Endometrial microvascular endothelial cells (primary cell): ENCODE data around the gene ICE2. TPM values are rescaled to one million over a fixed set of nuclear protein-coding genes. Genes with fewer than 3 reads are reported as not detected.

Experiments
- in situ Hi-C: cut with HindIII; loops from 2 replicates; pipeline ENCODE4 v1.10.0; 2017; ENCODE audit warnings: low sequenced_read_pairs, low pct_unique_long_range_greater_than_20kb; ENCODE audit errors: inconsistent ontology term
- total RNA-seq: library from RNA; depleted of rRNA; stranded (reverse); fragments of >200 nt; gene quantifications from one replicate; pipeline ENCODE4 v1.2.3, GENCODE V29; 2015; ENCODE audit errors: inconsistent ontology term

ICE2 gene, protein sequence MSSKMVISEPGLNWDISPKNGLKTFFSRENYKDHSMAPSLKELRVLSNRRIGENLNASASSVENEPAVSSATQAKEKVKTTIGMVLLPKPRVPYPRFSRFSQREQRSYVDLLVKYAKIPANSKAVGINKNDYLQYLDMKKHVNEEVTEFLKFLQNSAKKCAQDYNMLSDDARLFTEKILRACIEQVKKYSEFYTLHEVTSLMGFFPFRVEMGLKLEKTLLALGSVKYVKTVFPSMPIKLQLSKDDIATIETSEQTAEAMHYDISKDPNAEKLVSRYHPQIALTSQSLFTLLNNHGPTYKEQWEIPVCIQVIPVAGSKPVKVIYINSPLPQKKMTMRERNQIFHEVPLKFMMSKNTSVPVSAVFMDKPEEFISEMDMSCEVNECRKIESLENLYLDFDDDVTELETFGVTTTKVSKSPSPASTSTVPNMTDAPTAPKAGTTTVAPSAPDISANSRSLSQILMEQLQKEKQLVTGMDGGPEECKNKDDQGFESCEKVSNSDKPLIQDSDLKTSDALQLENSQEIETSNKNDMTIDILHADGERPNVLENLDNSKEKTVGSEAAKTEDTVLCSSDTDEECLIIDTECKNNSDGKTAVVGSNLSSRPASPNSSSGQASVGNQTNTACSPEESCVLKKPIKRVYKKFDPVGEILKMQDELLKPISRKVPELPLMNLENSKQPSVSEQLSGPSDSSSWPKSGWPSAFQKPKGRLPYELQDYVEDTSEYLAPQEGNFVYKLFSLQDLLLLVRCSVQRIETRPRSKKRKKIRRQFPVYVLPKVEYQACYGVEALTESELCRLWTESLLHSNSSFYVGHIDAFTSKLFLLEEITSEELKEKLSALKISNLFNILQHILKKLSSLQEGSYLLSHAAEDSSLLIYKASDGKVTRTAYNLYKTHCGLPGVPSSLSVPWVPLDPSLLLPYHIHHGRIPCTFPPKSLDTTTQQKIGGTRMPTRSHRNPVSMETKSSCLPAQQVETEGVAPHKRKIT
- total RNA-seq: 23.0 TPM

DNA sequence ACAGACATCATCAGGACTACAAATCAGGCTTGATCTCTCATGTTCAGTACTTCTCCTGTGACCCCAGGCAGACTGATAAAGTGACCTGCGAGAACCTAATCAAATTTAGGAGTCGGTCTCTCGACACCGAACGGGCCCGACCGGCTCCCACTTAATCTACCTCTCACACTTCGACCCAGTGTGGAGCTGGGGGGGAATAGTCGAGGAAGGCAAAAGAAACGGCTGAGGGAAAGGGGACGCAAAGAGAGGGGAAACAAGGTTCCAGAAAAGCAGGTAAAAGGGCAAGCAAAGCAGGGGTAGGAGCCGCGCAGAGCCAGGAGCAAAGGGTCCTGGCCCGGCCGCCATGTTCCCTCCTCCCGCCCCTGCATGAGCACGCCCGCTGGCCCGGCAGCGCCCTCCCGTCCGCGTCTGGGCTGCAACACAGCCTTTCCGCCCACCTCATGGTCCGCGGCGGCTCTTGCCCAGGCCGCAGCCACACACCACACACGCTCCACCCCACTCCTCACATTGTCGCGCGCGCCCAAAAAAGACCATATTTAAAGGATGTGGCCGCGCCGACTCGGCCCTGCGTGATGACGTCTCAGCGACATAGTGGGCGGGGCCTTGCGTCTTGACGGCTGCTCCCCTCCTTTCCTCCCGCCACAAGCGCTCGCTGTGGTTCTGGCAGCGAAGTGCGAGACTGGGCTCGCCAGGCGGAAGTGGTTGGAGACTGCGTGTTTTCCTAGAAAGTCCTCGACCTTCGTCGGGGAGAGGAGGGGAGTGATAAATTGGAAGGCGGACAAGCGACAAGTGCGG lies at the start of gene ICE2:
Gene ICE2 (minus strand): TSS at position 577 of the 795 bp plus-strand sequence. CDS start 1,165 bp downstream, outside the sequence.
- in situ Hi-C loops: no loop called here

DNA sequence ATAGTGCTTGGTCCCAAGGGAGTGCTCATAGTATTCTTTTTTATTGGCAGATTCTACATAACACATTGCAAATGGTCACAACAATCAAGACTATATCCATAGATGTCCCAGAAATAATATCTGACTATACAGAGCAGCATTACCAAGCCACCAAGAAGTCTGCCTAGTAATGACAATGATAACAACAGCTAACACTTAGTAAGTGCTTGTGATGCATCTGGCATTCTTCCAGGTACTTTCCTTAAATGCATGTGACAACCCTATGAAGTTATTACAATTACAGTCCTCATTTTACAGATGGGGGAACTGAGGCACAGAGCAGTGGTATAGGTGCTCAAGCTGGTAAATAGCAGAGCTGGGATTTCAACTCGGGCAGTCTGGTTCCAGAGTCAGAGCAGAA lies 49.6 kb upstream of the ICE2 start:
- in situ Hi-C loops: no loop called here

DNA sequence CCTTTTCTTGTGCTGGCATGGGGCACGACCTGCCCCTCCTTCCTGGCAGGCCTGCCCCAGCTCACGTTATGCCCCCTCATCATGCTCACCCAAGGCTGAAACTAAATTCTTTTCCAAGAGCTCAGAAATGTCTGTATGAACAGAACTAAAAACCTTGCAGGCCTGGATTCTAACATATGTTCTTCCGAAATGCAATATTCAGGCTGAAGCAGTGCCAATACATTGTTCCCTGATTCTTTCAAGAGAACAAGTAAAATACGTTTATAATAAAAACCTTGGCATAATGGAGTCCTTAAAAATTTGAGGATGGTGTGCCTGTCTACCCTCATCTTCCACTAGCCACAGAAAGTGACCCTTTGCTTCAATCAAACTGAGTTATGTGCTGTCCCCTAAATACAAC lies 48.5 kb upstream of the ICE2 start:
- in situ Hi-C loops: no loop called here

DNA sequence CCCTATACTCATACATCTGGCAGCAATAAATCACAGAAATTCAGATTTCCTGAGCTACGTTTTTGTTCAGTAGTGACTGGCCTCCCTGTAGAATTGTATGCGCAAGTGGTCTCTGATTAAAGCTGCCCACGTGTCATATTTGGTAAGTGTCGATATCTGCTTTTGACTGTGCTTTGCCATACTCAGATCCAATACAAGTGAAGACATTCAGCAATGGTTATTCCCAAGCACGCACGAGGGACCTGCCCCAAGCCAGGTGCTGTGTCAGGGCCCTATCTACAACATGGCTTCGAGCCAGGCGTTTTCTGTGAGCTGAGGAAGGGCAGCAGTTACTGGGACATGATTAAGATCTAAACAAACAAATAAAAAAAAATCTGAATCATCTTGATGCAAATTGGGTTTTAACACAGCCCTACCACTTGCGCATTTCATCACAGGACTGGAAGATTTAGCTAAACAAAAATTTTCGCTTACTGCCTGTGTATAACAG lies 47.2 kb upstream of the ICE2 start:
- in situ Hi-C loops: no loop called here

DNA sequence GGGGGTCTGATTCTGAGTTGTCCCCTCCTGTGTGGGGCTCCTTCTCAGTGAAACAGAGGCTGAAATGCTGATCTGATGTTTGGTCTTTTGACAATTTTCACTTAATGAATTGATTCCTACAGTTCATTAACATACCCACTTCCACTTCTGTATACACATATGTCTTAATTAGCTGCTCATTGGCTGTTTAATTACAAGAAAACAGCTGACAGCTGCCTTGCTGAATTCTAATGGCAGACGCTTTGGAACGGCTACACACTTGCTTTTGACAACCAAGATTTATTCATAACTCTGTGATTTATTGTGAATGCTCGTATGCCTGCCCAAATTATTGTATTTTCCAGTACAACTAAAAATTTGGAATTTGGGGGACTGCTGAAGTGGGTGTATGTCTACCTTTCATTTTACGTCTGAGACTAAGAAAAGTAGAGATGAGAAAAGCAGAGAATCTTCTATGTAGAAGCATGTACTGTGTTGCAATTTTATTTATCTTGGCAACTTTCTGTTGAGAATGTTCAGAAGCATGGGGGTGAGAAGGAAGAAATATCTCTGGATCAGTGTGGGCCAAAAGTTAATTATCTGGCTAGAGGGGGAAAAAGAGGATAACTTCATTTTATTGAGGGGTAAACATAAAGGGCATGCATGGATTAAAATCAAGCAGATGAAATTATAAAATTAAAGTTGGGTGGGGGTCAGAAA lies 46.5 kb upstream of the ICE2 start:
- in situ Hi-C loops: no loop called here

DNA sequence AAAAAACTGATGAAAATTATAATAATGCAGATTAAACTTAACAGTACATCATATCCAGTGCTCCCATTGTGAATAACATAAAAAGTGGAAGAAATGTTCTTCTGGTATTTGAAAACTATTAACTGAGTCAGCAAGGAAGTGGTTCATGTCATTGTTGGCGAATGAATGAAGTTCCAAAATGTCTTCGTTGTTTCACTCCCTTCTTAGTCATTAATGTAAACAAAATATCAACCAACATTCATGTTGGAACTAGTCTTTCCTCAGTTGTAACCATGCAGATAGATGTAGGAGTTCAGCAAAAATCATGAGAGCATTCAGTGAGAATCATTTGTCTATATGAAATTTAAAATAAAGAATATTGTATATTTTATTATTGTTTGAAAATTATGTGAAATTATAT lies 44.1 kb upstream of the ICE2 start:
- in situ Hi-C loops: no loop called here

DNA sequence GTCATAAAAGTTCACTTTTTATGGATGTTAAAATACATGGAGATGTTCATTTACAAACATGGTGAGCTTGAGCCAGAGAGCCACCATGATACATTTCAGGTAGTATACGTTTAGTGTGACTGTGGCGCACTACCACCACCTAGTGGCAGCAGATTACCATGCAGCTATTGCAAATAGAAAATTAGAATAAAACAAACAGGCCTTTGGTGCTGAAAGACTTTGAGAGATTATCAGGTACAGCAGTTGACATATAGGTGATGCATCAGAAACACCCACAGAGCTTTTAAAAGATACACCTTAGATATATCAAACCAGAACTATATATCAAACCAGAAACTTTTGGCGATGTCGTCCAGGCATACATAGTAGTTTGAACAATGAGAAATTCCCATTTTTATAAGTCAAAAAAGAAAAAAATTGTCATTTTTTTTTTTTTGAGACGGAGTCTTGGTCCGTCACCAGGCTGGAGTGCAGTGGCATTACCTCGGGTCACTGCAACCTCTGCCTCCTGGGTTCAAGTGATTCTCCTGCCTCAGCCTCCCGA lies 42.0 kb upstream of the ICE2 start:
- in situ Hi-C loops: no loop called here

DNA sequence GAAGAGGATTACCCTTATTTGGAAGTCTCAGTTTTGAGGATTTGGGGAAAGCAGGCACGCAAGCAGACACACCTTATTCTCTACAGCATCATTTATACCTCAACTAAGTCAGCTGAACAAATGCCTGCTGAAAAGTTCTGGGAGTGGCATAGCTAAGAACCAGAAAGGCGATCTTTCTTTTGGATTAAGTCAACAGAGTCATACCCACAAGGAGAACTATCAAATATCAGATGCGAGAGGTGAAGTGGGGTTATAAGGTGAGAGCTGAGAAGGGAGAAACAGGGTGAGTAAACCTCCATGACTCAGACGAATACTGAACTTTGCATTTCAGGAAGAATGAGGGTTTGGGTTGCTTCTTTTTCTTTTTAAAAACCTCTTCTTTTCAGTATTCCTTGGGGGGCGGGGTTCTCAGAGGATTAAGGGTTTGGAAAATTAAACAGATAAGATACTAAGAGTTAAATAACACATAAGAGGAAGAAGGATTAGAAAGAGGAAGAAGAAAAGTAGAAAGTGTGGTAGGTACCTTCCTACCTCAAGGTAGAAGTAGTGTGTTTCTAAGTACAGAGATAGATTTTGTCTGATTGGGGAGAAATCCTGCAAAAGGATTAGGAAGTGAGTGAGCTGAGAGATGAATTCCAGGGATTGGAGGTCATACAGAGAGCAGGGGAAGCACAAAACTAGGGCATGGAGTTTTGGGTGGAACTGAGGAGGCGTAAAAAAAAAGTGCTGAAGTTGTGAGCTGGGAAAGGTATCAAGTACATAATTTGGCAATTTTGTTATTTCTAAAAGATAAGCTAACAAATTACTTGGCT lies 41.3 kb upstream of the ICE2 start:
- in situ Hi-C loops: no loop called here

DNA sequence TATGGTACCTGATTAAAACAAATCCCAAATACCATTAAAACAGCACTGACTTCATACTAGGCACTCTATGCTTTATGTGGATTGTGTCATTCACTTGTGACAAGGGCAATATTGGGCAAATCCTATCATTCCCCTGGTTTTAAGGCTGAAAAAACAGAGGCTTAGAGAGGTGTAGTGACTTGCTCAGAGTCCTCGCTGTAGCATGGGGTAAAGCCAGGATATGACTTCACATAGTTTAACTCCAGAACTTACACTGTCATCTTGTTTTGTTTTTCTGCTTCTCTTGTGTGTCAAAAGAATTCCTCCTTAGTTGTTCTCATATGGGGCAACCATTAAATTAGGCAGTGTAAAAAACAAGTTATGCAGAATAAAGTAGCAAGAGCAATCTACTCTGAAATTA lies 40.3 kb upstream of the ICE2 start:
- in situ Hi-C loops: no loop called here

DNA sequence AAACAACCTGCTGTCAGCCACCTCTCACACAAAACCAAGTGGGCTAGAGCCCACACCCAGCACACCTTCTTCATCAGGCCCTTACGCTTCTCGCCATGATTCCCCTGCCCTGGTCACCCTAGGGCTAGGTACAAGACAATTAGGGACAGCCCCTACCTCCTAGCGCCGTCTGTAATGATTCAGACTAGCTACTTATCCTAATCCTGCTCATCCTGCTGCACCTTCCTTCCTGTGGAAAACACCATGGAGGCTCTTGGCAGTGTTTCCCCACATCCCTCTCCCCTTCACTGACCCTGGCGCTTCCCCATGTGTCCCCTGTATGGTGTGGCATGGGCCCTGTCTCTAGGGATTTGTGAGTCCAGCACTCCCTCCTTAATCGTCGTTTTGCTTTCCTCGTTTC lies 39.6 kb upstream of the ICE2 start:
- in situ Hi-C loops: no loop called here

DNA sequence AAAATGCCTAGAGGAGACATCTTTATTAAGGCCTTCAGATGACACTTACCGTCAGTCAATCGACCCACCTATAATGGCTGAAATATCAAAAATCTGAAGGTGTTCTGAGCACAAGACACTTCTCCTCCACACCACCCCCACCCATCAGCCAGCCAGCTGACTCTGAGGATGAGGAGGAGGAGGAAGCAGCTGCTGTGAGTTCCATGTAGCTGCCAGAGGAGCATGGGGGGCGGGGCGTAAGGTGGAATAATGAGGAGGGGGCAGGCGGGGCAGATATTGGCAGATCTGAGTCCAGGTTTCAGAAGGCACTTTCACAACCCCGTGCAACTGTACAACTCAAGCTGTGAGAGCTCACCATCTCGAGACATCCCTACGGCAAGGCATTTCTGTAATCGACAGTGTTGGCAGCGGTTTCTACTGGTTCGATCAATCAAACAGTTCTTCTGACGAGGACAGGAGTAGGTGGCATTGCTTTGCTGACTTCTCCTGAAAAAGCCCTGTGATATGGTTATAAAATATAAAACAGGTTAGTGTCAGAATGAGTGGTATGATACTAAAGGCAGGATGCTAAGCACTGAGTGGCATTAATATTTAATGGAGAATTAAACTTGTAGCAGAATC lies 35.4 kb upstream of the ICE2 start:
- in situ Hi-C loops: no loop called here

DNA sequence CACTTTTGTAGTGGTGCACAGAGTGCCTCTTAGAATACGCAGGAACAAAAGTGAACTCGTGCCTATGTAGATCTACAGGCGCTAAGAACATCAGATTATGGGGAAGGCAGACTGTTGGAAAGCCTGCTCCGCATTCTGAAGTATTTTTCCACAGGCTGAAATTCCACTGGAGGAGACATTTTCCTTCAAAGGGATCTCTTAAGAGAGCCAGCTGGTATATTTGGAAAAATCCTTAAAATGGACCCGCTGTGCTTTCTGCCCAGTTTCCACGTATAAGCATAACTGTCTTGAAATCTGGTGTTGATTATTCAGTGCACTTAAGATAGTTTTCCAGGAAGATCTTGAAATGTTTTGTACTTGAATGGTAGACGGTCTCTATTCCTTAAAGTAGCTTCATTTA lies 34.7 kb upstream of the ICE2 start:
- in situ Hi-C loops: no loop called here

DNA sequence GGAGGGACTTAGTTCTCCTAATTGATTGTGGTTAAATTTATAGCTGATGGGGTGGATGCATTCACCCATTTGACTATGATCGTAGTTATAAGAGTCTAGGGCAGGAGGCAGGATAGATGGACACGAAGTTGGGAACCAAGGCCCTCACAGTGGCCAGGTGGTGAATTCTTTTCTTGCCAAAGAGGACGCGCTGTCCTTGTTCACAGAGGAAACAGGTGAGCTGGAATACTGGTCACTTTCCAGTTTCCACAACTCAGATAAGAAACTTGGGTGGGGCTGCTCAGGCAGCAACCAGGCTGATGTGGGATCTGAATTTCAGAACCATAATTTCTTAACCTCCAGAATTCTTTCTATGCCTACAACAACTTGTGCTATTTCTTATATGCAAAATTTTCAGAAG lies 34.0 kb upstream of the ICE2 start:
- in situ Hi-C loops: no loop called here

DNA sequence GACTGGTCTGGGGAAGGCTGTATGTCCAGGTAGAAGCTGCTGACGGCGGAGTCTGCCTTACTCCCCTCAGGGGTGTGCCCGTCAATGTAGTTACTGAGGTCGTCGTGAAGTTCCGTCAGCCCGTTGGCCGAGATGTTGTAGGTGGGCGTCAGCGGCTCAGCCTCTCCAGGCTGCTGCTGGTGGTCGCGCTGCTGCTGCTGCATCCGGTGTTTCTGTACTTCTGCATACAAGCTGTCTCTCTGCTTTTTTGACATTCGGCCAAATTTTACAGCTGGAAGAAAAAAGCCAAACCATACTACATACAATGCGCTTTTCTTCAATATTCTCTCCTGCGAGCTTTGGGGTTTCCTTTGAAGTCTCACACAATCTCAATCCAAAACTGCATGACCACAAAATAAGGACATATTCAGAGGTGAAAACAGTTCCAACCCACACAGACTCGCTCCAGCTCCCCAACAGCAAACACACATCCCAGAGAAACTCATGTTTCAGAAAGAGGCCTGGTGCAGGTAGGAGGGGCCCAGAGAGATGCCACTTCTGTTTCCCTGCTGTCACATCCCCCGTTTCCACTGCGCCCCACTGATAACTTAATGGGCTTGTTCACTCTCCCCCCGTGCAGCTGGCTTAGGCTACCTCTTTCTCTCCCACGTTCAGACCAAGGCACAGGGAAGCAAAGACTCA lies 32.5 kb upstream of the ICE2 start:
- in situ Hi-C loops: no loop called here

DNA sequence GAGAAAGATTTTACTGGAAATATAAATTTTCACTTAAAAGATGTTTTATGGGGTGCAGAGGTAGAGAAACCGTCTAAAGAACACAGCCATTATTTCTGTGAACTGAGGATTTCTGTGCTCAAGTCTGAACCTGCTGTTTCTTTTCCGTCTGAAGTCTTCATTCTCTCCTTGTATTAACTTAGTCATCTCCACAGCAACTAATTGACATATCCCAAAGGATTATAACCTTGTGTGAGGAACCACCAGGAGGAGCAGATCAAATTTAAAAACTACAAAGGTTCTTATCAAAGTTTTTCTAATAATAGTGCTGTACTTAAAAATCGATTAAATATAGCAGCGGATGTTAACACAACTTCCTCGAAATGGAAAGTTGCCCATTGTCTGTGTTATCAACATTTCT lies 31.1 kb upstream of the ICE2 start:
- in situ Hi-C loops: no loop called here

DNA sequence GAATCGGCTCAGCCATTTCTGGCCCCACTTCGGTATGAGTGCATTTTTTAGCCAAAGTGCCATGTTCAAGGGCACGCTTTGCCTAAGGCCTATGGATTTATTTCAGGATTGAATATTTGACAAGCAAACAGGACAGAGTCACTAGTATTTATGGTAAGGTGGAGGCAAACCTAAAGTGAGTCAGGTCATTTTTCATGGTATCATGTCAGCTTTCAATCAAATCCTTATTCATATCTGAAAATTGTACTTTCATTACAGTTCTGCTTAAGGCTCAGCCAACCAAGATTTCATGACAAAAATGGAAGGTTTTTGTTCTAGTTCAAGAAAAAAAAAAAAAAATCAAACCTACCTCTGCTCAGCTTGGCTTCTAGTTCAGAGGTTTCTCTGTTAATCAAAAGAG lies 30.5 kb upstream of the ICE2 start:
- in situ Hi-C loops: no loop called here
